Skeletal muscle tissue (tissue), 4 donors: ENCODE measurements around the gene CELA2B. TPM values are rescaled to one million over a fixed set of nuclear protein-coding genes. Genes with fewer than 3 reads are reported as not detected.
"Not testable (repeated sequence)": the region's sequence is repeated elsewhere in the genome, so short reads cannot be mapped to it uniquely, and the experiment has no call there.

Source experiments
- H3K27ac ChIP-seq: one replicate; pipeline ENCODE4 v1.7.0; 2013; ENCODE audit warnings: mild to moderate bottlenecking, low read depth, low read length, inconsistent platforms
- H3K27me3 ChIP-seq, 3 donors: one replicate each; pipeline ENCODE4 v1.7.0; 2013; ENCODE audit warnings: low read length in 3 of 3; ENCODE audit not compliant: control insufficient read depth in 3 of 3, insufficient read depth in 3 of 3
- H3K36me3 ChIP-seq, 3 donors: one replicate each; pipeline ENCODE4 v1.7.0; 2013; ENCODE audit warnings: low read length in 3 of 3; ENCODE audit not compliant: control insufficient read depth in 3 of 3, insufficient read depth in 3 of 3
- H3K4me1 ChIP-seq, 3 donors: one replicate each; pipeline ENCODE4 v1.7.0; 2013; ENCODE audit warnings: low read length in 3 of 3, mild to moderate bottlenecking in 3 of 3; ENCODE audit not compliant: control insufficient read depth in 3 of 3, insufficient read depth in 3 of 3
- H3K4me3 ChIP-seq, 3 donors: one replicate each; pipeline ENCODE4 v1.7.0; 2013; ENCODE audit warnings: low read length in 3 of 3
- H3K9ac ChIP-seq, 3 donors: one replicate each; pipeline ENCODE4 v1.7.0; 2013; ENCODE audit warnings: low read length in 3 of 3, mild to moderate bottlenecking in 3 of 3, moderate library complexity in 2 of 3, low read depth in 1 of 3
- H3K9me3 ChIP-seq, 3 donors: one replicate each; pipeline ENCODE4 v1.7.0; 2013; ENCODE audit warnings: low read length in 3 of 3; ENCODE audit not compliant: control insufficient read depth in 3 of 3
- total RNA-seq: library from RNA; depleted of rRNA; stranded (reverse); fragments of >200 nt; gene quantifications from one replicate; pipeline ENCODE4 v1.2.3, GENCODE V29; 2014
- donor health status: Osteomylitis.

Gene CELA2B
- 1.6 TPM for total RNA-seq

DNA sequence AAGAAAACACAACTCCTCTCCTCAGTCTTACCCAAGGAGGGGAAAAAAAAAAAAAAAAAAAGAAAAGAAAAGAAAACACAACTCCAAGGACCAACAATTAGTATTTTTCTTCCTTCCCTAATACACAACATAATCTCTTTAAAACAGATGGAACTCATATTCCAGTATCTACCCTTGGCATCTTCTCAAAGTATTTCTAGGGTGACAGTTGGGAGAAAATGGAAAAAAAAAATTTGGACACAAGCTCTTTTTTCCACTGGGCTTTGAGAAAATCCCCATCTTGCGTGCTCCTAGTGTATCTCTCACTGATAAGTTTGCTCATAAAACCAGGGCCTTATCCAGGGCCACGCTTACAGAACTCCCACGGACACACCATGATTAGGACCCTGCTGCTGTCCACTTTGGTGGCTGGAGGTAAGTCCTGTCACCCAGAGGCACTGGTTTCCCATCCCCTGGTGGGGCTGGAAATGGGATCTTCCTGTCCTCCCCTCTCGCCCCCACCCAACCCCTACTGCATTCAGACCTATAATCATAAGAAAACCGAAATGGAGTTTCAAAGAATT lies at the start of gene CELA2B:
TSS of gene CELA2B (plus strand) at position 353 of the 563 bp plus-strand sequence. CDS start at position 375, 22 bp downstream.
- H3K36me3 ChIP-seq: no peaks in the 10 kb centered on the region
- H3K4me1 ChIP-seq: no peaks in the 10 kb centered on the region
- no peak within 1 kb of the TSS for H3K27ac ChIP-seq
- no peaks in the 10 kb centered on the region for H3K9me3 ChIP-seq
- H3K27me3 ChIP-seq: peaks cover 0 to 8% (median 0%) of the 10 kb centered on the region in 3 donors
- H3K4me3 ChIP-seq: no peak within 1 kb of the TSS
- H3K9ac ChIP-seq: no peak within 1 kb of the TSS

DNA sequence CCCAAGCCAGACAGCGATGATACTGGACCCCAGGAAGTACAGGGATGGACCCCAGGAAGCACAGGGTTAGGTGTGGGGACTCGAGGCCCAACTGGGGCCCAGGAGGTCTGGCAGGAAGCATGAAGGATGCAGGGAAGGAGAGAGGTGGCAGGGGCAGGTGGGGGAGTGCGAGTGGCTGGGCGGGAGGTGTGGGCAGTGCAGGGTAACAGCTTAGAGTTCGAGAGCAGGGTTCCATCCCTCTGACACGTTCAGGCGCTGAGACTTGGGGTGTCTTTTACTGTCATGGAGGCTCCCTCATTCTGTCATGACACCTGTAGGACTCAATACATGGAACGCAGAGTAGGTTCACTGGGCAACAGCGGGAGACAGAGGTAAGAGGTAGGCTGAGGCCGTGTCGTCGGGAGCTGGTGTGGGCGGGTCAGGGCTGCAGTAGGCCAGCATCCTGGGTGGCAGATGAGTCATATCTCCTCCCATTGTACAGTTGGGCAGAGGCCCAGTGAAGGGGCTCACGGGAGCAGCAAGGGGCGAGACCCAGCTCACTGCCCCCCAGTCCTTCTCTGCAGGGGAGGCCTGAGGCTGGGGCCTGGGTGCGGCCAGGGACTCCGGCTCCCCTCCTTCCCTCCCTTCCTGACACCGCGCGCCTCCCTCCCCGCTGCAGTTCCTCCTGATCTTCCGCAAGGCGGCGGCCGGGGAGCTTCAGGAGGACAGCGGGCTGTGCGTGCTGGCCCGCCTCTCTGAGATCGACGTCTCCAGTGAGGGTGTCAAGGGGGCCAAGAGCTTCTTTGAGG lies 49.2 kb upstream of the CELA2B start:
- H3K27me3 ChIP-seq: peaks cover 0 to 3% (median 0%) of the 10 kb centered on the region in 3 donors
- no peak overlapping the region for H3K4me3 ChIP-seq
- H3K9me3 ChIP-seq: no peaks in the 10 kb centered on the region
- no peaks in the 10 kb centered on the region for H3K36me3 ChIP-seq
- H3K27ac ChIP-seq: no peak overlapping the region
- peaks cover 0 to 5% (median 3%) of the 10 kb centered on the region in 3 donors for H3K4me1 ChIP-seq
- no peak overlapping the region for H3K9ac ChIP-seq

DNA sequence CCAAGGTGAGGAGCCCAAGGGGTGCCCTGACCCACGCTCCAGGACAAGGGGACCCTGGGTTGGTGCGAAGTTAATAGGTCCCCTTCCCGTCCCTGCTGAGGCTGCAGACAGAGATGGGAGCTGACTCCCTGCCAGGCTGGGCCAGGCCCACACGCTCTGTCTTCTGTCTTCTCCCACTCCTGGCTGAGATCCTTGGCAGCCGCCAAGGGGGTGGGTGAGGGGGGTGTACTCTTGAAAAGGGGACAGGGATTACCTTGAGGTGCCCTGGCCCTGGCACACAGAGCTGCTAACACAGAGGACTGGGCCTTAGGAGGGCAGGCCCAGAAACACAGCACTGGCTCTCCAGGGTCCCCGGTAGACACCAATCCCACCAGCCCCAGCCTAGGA lies 48.6 kb upstream of the CELA2B start:
- no peaks in the 10 kb centered on the region for H3K9me3 ChIP-seq
- H3K4me3 ChIP-seq: no peak overlapping the region
- H3K36me3 ChIP-seq: no peaks in the 10 kb centered on the region
- H3K27ac ChIP-seq: no peak overlapping the region
- peaks cover 0 to 3% (median 0%) of the 10 kb centered on the region in 3 donors for H3K27me3 ChIP-seq
- no peak overlapping the region for H3K9ac ChIP-seq
- peaks cover 0 to 6% (median 2%) of the 10 kb centered on the region in 3 donors for H3K4me1 ChIP-seq

DNA sequence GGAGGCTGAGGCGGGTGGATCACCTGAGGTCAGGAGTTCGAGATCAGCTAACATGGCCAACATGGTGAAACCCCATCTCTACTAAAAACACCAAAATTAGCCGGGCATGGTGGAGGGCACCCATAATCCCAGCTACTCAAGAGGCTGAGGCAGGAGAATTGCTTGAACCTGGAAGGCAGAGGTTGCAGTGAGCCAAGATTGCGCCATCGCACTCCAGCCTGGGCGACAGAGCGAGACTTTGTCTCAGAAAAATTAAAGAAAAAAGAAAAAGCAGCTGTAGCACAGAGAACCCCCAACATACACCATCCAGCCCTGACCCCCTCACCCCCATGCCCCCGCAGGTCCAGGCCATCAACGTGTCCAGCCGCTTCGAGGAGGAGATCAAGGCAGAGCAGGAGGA lies 47.7 kb upstream of the CELA2B start:
- H3K27me3 ChIP-seq, H3K4me1 ChIP-seq, H3K36me3 ChIP-seq, H3K27ac ChIP-seq, H3K9ac ChIP-seq, H3K4me3 ChIP-seq, H3K9me3 ChIP-seq: not testable (repeated sequence)

DNA sequence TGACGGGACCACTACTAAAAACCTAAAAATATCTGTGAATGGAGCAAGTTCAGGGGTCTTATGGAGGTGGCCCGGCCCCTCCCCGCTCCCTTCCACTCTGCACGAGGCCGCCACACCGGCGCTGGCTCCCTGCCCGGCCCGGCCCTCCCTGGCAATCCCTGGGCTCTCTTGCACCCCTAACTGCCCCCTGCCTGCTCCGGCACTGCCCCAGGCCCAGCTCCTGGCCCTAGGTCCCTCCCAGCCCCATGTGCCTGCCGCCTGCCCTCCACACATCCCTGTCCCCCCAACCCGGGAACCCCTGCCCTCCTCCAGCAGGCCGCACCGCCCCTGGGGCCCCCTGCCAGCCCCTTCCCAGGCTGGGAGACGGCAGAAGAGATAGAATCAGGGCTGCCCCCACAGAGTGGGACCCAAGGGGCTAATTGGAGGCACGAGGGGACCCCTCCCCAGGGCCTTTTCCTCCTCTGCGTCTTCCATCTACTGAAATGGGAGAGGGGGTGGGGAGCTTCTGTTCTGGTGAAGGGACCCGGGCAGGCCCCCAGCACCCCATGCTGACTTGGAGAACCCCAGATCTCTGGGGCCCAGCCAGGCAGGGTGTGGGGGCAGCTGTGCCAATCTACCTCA lies 47.0 kb upstream of the CELA2B start:
- H3K9me3 ChIP-seq: no peaks in the 10 kb centered on the region
- H3K4me1 ChIP-seq: peaks cover 0 to 8% (median 7%) of the 10 kb centered on the region in 3 donors
- no peak overlapping the region for H3K27ac ChIP-seq
- no peaks in the 10 kb centered on the region for H3K36me3 ChIP-seq
- no peak overlapping the region for H3K9ac ChIP-seq
- peaks cover 0 to 3% (median 0%) of the 10 kb centered on the region in 3 donors for H3K27me3 ChIP-seq
- H3K4me3 ChIP-seq: no peak overlapping the region

DNA sequence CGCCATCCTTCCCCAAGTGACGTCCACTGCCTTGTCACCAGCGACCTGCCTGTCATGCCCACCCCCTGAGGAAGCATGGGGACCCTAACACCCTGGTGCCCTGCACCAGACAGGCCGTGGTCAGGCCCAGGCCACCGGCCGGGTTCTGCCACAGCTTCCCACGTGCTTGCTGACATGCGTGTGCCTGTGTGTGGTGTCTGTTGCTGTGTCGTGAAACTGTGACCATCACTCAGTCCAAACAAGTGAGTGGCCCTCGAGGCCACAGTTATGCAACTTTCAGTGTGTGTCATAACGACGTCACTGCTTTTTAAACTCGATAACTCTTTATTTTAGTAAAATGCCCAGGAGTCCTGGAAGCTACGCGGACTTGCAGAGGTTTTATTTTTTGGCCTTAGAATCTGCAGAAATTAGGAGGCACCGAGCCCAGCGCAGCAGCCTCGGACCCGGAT lies 46.2 kb upstream of the CELA2B start:
- no peaks in the 10 kb centered on the region for H3K9me3 ChIP-seq
- H3K4me1 ChIP-seq: peaks cover 0 to 8% (median 7%) of the 10 kb centered on the region in 3 donors
- H3K27me3 ChIP-seq: peaks cover 0 to 3% (median 0%) of the 10 kb centered on the region in 3 donors
- H3K27ac ChIP-seq: no peak overlapping the region
- H3K36me3 ChIP-seq: no peaks in the 10 kb centered on the region
- H3K4me3 ChIP-seq: no peak overlapping the region
- no peak overlapping the region for H3K9ac ChIP-seq

DNA sequence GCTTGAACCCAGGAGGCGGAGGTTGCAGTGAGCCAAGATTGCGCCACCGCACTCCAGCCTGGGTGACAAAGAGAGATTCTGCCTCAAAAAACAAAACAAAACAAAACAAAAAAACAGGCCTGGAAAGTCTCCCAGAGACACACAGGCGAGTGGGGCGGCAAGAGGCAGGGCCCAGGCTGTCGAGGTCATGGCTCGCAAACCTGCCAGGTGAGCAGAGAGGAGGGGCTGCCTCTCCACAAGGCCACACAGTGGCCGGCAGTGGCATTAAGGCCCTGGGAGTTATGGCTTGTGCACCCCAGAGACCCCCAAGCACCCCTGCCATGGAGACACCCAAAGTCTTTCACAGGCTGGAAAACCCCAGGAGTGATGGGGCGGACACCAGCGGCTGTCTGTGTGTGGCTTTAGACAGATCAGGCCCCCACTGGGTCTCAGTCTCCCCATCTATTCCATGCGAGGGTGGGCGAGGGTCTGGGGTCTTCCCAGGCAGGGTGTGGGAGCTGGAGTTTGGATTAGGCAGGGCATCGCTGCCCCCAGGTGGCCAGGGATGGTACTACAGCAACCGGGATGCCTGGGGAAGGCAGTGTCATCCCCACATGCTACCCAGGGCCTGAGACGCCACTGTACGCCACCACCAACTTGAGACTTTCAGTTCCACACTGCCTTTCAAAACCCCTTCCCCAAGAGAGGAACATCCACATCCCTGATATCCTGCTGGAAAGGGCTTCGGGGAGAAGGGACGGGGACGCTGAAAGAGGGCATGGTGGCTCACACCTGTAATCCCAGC lies 44.9 kb upstream of the CELA2B start:
- no peaks in the 10 kb centered on the region for H3K36me3 ChIP-seq
- H3K9me3 ChIP-seq: no peaks in the 10 kb centered on the region
- no peak overlapping the region for H3K9ac ChIP-seq
- H3K4me3 ChIP-seq: no peak overlapping the region
- H3K4me1 ChIP-seq: peaks cover 0 to 8% (median 7%) of the 10 kb centered on the region in 3 donors
- peaks cover 0 to 3% (median 0%) of the 10 kb centered on the region in 3 donors for H3K27me3 ChIP-seq
- no peak overlapping the region for H3K27ac ChIP-seq

DNA sequence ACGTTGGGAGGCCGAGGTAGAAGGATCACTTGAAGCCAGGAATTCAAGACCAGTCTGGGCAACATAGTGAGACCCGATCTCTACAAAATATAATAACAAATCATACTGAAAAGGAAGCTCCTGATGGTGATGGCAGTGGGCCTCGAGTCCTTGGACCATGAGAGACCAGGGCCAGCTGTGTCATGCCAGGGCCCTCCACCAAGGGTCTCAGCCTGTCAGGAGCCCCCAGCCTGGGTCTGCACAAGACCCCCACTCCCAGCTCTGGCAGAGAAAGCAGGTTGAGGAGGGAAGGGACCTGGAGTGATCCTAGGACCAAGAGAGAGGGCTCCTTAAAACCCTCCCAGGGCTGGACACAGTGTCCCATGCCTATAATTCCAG lies 44.3 kb upstream of the CELA2B start:
- Histone ChIP-seq H3K4me1 (peaks cover 0 to 8% (median 7%) of the 10 kb centered on the region in 3 donors), H3K9me3 (no peaks in the 10 kb centered on the region)

DNA sequence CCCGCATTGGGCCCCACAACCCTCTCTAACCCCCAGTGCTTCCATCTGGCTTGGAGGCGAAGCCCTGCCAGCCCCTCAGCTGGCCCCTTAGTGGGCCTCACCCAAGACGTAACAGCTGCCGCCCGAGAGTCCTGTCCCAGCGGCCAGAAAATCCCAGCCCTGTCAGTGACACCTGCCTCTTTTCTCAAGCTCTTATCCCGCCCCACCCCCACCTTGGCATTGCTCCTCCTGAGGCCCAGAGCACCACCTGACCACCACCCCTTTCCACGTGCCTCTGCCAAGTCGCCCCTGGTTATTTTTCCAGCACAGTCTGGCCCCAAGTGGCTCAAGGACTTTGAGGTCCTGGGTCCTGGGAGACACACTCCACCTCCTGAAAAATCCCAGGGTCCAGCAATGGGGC lies 43.6 kb upstream of the CELA2B start:
- Histone ChIP-seq H3K9ac (no peak overlapping the region), H3K9me3 (no peaks in the 10 kb centered on the region), H3K36me3 (no peaks in the 10 kb centered on the region), H3K4me1 (peaks cover 0 to 8% (median 7%) of the 10 kb centered on the region in 3 donors), H3K27ac (no peak overlapping the region), H3K4me3 (no peak overlapping the region), H3K27me3 (no peaks in the 10 kb centered on the region)

More for the DNA sequence above, 44.3 kb upstream of the CELA2B start:
- no peaks in the 10 kb centered on the region for H3K36me3 ChIP-seq
- H3K4me3 ChIP-seq: no peak overlapping the region
- H3K9ac ChIP-seq: no peak overlapping the region
- no peaks in the 10 kb centered on the region for H3K27me3 ChIP-seq
- no peak overlapping the region for H3K27ac ChIP-seq
